ENCODE measurements around the gene CACNA1C. TPM values are rescaled to one million over a fixed set of nuclear protein-coding genes. Genes with fewer than 3 reads are reported as not detected.

The CACNA1C gene
- total RNA-seq, 2 experiments from 2014 or later: 0.04 TPM

- ChIA-PET POLR2A (no interaction called here), CTCF (interaction anchor here (0.5 kb wide), 1 partner anchor 1551 kb away, joined by 3 read pairs; no protein-coding TSS in a partner anchor)
Observed at GRCh38 chr12:2450553-2450952, 397.8 kb downstream of the CACNA1C start.

- ChIA-PET CTCF (interaction anchor here (0.5 kb wide), 1 partner anchor 1551 kb away, joined by 3 read pairs; no protein-coding TSS in a partner anchor), POLR2A (no interaction called here)
Observed at GRCh38 chr12:2451025-2451424, 398.2 kb downstream of the CACNA1C start.

- CTCF ChIA-PET: no interaction called here
- POLR2A ChIA-PET: no interaction called here
Observed at GRCh38 chr12:2451497-2451896, 398.7 kb downstream of the CACNA1C start.

GRCh38 chr12:2453076-2453760, 400.4 kb downstream of the CACNA1C start:
- ChIA-PET POLR2A (no interaction called here), CTCF (no interaction called here)

GRCh38 chr12:2453761-2454090, 400.9 kb downstream of the CACNA1C start:
- CTCF ChIA-PET: no interaction called here
- POLR2A ChIA-PET: no interaction called here

- ChIA-PET POLR2A (no interaction called here), CTCF (no interaction called here)
Observed at GRCh38 chr12:2454601-2455177, 401.9 kb downstream of the CACNA1C start.

GRCh38 chr12:2455410-2455809, 402.6 kb downstream of the CACNA1C start:
- CTCF ChIA-PET: no interaction called here

GRCh38 chr12:2456122-2456812, 403.5 kb downstream of the CACNA1C start:
- CTCF ChIA-PET: no interaction called here

More at GRCh38 chr12:2455410-2455809, 402.6 kb downstream of the CACNA1C start:
- POLR2A ChIA-PET: no interaction called here

GRCh38 chr12:2456813-2457186, 404.0 kb downstream of the CACNA1C start:
- CTCF ChIA-PET: no interaction called here
- POLR2A ChIA-PET: no interaction called here

More at GRCh38 chr12:2456122-2456812, 403.5 kb downstream of the CACNA1C start:
- POLR2A ChIA-PET: no interaction called here

- ChIA-PET CTCF (no interaction called here), POLR2A (no interaction called here)
Observed at GRCh38 chr12:2457215-2457932, 404.6 kb downstream of the CACNA1C start.

GRCh38 chr12:2457933-2458414, 405.2 kb downstream of the CACNA1C start:
- ChIA-PET CTCF (no interaction called here), POLR2A (no interaction called here)

- ChIA-PET POLR2A (no interaction called here), CTCF (no interaction called here)
Observed at GRCh38 chr12:2460051-2460670, 407.4 kb downstream of the CACNA1C start.

GRCh38 chr12:2461046-2461445, 408.3 kb downstream of the CACNA1C start:
- POLR2A ChIA-PET: no interaction called here
- CTCF ChIA-PET: no interaction called here

- CTCF ChIA-PET: no interaction called here
- POLR2A ChIA-PET: interaction anchor here (0.7 kb wide), 1 partner anchor 364 kb away, joined by 3 read pairs; no protein-coding TSS in a partner anchor
Observed at GRCh38 chr12:2461645-2462044, 408.9 kb downstream of the CACNA1C start.

- ChIA-PET CTCF (no interaction called here), POLR2A (interaction anchor here (0.7 kb wide), 1 partner anchor 364 kb away, joined by 3 read pairs; no protein-coding TSS in a partner anchor)
Observed at GRCh38 chr12:2462087-2462486, 409.3 kb downstream of the CACNA1C start.

- CTCF ChIA-PET: no interaction called here
- POLR2A ChIA-PET: no interaction called here
Observed at GRCh38 chr12:2463719-2464118, 410.9 kb downstream of the CACNA1C start.

- CTCF ChIA-PET: no interaction called here
- POLR2A ChIA-PET: no interaction called here
Observed at GRCh38 chr12:2465681-2466080, 412.9 kb downstream of the CACNA1C start.

- POLR2A ChIA-PET: no interaction called here
- CTCF ChIA-PET: no interaction called here
Observed at GRCh38 chr12:2466211-2466610, 413.4 kb downstream of the CACNA1C start.

- POLR2A ChIA-PET: no interaction called here
- CTCF ChIA-PET: interaction anchor here (0.7 kb wide), 1 partner anchor 40 kb away, joined by 3 read pairs; no protein-coding TSS in a partner anchor
Observed at GRCh38 chr12:2467447-2468195, 414.8 kb downstream of the CACNA1C start.
